PC-9 (cell line): ENCODE results near the gene LIMS2.

ENCODE experiments used
- CTCF ChIP-seq: fragments of 200-600 bp; sonication (generic); conservative IDR thresholded peaks from 2 replicates; pipeline ENCODE4 v1.6.1; 2017; ENCODE audit warnings: mixed run types, antibody characterized with exemption, mild to moderate bottlenecking, moderate library complexity
- EZH2 ChIP-seq: fragments of 200-600 bp; sonication (generic); IDR thresholded peaks from 2 replicates; pipeline ENCODE4 v1.8.0; 2017; ENCODE audit warnings: antibody characterized with exemption, low read depth

- TF ChIP-seq CTCF (no peak), EZH2 (no peak)
These were observed 20.5 kb upstream of the LIMS2 start for GRCh38 chr2:127695491-127696472.
